ENCODE measurements around the gene B4GALNT3.

Gene B4GALNT3

DNA sequence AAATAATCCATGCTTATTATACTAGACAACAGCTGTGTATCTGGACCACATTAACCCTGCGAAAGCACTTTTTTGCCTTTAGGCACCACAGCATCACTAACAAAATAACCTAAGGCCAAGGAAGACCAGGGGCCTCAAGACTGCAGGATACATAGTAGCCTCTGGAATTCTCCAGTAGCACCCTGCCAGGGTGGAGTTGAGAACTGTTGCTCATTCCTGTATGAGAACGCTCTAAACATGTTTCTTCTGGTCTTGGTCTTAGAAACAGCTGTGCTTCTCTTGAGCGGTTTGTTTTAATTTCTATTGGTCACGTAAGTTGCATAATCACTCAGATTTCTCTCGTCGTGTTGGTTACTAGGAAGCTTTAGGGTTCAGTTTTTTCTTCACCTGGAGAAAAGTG, 7.9 kb downstream of the B4GALNT3 start:
- no peak for DNase-seq (ENCODE audit: low read depth)

DNA sequence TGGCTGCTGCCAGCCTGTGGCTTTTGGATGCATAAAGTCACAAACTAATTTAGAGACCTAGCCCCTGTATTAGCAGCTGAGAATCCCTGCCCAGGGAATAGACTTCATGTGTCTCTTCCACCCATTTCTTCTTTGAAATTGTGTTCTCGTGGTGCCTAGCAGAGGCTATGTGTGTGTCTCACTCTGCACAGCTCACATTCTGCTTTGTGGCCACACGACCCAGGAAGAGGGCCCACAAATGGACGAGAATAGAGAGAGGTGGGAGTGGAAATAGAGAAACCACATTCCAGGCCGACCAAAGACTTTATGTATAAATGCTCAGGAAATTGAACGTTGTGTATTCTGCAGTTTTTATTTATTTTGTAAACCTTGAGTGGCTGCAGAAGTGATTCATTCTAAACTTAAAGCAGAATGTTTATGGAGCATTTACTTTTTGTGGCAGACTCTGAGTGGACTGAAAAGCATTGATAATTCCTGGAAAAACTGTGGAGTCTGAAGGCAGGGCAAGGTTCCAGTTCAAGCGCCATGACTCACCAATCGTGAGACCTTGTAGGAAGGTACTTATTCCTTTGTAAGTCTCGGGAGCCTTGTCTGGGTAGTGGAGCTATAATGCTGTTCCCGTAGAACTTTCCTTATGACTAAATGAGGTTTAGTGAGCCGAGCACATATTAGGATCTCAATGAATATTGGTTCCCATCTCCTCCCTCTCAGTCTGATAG, 9.1 kb downstream of the B4GALNT3 start:
- DNase-seq (ENCODE audit: low read depth): no peak

DNA sequence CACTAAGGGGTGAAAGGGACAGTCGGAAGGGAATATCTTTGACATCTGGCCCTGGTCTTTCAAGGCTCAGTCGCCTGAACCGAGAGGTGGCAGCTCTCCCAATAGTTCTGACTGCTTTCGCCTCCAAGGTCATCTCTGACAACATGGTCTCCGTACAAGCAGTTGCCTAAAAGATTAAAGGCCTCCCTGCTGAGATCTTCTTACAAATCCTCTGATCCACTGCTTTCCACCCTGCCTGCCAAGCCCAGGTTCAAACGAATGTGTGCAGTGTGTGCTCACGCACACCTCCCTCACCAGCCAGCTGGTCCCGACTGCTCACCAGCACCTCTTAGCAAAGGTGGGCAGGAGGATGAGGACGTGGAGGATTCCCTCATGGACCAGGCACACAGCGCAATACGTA, 10.4 kb downstream of the B4GALNT3 start:
- no peak for DNase-seq (ENCODE audit: low read depth)

DNA sequence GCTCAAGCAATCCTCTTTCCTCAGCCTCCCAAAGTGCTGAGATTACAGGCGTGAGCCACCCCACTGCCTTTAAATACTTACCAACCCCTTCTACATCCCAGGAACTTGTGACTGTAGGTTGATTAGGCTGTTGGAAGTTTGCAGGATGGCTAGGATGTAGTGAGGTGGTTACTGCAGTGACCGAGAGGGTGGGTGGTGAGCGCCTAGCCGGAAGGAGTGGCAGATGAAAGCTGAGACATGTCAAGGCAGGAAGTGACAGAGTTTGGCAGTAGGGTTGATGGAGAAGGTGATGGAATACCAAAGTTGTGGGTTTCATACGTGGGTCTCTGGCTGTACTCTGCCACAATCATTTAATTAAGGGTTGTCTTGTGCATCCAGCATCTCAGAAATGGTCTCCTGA, 13.5 kb downstream of the B4GALNT3 start:
- DNase-seq (ENCODE audit: low read depth): no peak

DNA sequence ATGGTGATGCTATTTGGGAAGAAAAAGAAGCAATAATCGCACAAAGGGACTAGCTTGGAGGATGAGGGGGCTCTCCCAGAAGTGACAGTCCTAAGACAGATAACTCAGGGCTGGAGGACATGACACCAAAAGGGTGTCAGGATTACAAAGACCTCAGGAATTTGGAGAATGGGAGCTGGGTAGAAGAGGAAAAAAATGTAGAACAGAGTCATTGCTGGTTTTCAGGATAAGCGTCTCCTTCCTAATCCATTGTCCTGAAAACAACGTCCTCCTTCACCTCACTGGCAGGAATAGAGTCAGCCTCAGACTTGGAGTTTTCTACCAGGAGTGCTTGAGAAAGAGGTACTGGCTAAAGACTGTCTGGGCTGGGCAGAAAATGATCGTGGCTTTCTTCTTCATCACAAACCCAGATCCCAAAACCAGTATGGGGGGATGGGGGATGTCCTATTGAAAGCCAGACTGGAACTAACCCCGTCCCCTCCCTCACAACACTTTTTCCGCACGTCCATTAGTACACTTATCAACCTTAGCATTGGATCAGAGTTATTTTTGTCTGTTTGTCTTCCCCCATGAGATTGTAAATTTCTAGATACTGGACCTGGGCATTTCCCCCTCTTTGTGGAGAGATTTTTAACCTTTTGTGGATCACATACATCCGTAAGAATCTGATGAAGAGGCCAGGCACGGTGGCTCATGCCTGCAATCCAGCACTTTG, 14.3 kb downstream of the B4GALNT3 start:
- no peak for DNase-seq (ENCODE audit: low read depth)

DNA sequence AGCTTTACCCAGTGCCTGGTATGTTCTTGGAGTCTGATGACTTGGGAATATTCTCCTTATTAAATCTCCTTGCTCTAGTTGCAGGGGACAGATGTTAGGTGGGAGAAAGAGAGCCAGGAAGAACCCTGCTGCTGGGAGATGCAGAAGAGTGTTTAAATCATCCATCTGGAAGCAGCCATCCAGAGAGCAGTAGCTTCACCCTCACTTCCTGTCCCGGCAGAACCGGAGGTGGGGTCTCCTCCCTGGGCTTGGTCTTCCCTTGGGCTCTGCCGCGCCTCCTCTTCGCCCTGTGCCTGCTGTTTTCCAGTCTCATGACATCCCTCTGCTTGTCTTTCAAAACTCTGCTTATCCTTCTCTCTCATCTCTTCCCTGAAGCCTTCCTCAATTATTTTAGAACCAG, 15.5 kb downstream of the B4GALNT3 start:
- no peak for DNase-seq (ENCODE audit: low read depth)

DNA sequence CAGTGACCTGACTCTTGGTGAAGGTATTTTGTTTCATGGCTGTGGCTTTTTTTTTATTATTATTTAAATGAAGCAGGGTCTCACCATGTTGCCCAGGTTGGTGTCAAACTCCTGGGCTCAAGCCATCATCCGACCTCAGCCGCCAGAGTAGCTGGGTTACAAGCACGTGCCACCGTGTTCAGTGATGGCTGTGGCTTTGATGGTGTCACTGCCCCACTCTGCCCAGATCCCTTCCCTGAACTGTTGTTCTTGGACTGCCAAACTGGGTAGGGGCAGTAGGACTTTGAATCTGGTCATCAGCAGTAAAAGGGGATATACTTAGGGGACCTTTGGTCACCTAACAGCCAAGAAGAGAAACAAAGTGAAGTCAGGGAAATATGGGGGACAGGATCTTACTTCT, 19.4 kb downstream of the B4GALNT3 start:
- DNase-seq (ENCODE audit: low read depth): no peak

DNA sequence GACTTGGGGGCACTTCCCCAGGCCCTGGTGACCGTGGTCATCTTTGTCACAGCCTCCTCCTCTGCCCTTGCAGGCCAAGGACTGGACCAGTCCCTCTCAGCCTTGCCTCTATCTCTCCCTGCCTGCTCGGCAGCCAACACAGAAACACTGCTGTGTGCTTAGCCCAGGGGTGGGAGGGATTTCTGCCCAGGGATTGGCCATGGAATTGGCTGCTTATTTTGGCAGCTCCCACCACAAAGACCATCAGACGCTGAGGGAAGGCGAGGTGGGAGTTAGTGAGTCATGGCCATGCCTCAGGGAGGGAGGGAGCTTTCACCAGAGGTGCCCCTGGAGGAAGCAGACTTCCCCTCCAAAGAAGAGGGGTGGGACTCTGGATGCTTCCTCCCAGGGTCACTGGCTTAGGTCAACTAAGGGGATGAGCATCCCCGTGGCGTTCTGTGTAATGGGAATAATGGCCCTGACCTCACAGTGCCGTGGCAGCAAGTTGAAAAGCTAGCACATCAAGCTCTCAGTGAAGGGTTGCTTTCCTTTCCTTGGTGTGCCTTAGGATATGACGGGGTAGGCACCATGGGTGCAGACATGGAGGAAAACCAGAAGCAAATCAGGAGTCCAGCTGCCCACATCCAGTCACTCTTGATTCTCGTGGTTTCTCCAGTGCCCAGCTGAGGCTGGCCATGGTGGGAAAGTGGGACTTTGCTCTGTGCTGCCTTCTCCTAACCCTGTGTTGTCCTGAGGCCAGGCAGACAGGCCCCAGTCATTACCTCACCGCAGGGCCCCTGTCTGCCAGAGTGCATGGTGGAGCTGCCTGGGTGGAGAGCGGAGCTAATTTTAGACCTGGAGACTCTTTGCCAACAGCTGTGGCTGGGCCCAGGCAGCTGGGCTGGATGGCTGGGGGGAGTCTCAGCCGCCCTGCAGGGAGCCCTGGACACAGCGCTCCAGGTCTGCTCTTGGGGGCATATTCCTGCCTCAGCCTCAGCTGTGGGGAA, 21.4 kb downstream of the B4GALNT3 start:
- DNase-seq (ENCODE audit: low read depth): no peak

DNA sequence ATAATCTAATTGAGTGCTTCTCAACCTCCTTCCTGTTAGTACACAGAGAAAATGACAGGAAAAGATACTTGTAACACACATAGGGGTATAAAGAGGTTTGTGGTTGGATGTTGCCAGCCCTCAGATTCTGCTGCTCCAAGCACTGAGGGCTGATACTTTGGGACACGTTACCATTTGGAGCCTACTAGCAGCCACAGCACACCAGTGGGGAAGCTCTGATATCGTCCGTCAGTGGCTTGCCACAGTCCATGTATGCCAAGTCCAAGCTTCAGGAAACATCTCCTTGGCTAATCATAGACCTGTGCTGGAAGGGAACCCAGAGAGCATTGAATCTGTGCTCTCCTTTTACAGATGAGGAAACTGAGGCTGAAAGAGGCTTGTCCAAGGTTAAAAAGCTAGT, 22.3 kb downstream of the B4GALNT3 start:
- no peak for DNase-seq (ENCODE audit: low read depth)

DNA sequence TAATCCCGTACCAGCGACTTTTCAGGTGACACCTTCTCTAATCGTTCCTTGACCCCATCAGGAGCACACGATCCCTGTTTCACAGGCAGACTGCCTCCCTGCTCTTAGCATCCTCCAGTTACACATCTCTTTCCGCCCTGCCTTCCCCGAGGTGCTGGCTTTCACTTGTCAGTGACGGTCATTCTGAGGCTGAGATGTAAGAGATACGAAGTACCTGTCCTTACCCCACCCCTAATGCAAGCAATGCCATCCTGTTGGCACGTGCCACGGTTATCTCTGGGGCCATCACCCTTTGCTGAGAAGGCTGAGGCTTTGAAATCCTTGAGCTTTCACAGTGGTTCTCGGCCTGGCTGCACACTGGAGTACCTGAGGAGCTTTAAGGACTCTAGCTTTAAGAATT, 24.4 kb downstream of the B4GALNT3 start:
- DNase-seq (ENCODE audit: low read depth): no peak

DNA sequence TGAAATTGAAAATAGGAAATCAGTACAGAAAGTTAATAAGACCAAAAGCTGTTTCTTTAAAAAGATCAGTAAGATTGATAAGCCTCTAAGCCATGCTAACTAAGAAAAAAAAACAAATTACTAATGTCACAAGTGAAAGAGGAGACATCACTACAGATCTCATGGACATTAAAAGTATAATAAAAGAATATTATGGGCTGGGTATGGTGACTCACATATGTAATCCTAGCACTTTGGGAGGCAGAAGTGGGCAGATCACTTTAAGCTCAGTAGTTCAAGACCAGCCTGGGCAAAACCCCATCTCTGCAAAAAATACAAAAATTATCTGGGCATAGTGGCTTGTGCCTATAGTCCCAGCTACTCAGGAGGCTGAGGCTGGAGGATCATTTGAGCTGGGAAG, 30.5 kb downstream of the B4GALNT3 start:
- no peak for DNase-seq (ENCODE audit: low read depth)

DNA sequence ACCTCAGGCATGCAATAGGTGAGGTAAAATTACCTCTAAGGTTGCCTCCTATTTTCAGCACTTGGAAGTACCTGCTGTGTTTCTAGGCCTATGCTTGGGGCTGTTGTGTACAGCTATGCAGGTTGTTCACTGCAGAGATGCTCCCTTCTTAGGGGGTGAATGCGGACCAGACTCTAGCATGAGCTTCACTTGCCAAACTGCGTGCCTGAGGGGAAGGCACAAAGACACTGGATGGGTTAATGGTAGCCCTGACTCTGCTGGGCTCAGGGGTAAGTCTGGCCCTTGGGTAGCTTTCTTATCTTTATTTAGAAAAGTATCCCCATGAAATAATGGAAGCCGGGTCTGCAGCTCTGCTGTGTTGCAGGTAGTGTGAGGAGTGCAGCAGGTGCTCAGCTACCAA, 35.7 kb downstream of the B4GALNT3 start:
- DNase-seq (ENCODE audit: low read depth): no peak

DNA sequence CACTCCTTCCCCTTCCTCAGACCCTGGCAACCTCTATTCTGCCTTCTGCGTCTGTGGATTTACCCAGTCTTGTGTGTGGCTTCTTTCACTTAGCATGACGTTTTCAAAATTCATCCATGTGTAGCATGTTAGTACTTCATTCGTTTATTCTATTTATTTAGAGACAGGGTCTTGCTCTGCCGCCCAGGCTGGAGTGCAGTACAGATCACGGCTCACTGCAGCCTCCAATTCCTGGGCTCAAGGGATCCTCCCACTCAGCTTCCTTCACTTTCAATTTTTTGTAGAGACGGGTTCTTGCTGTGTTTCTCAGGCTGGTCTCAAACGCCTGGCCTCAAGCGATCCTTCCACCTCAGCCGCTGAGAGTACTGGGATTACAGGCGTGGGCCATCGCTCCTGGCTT, 37.0 kb downstream of the B4GALNT3 start:
- DNase-seq (ENCODE audit: low read depth): no peak

DNA sequence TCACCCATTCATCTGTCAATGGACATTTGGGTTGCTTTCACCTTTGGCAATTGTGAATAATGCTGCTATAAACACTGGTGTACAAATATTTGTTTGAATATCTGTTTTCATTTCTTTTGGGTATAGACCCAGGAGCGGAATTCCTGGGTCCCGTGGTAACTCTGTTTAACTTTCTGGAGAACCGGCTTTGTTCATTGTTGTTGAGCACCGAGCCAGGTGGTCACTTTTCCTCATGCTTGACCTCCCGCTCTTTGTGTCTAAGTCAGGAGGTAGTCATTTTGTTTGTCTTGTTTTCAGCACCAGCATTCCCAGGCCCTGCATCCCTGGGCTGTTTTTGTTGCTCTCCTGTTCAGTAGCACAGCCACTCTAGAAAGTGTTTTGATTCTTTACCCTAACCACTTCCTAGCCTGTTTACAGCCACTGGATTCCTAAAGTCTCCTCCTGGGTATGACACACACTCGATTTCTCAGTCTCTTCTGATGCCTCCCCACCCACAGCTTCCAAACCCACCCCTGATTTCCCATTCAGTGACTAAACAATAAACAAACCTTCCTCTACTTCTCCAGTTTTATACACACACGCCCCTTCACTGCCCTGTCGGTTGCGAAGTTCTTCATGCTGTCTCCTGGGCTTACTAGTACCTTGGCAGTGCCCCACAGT, 37.9 kb downstream of the B4GALNT3 start:
- no peak for DNase-seq (ENCODE audit: low read depth)

DNA sequence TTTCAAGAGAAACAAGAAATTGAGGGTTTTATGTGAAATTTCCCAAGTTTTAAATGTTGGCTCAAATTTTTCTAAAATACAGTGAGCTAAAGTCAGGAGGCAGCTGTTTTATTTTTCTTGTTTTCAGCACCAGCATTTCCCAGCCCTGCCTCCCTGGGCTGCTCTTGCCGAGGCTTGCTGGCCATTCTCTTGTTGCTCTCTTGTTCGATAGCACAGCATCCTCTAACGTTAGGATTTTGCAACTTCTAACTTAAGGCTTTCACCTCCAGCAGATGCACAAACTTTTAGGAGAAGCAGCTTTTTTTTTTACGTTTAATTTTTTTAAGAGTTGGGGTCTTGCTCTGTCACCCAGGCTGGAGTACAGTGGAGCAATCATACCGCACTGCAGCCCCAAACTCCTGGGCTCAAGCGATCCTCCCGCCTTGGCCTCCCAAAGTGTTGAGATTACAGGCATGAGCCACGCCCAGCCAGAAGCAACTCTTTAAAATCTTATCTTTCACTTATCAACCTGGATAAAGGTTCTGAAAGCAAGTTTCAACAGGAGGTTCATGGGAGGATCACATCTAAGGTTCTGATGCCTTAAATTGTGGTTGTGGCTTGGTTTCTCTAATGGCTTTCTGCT, 40.2 kb downstream of the B4GALNT3 start:
- DNase-seq (ENCODE audit: low read depth): no peak

DNA sequence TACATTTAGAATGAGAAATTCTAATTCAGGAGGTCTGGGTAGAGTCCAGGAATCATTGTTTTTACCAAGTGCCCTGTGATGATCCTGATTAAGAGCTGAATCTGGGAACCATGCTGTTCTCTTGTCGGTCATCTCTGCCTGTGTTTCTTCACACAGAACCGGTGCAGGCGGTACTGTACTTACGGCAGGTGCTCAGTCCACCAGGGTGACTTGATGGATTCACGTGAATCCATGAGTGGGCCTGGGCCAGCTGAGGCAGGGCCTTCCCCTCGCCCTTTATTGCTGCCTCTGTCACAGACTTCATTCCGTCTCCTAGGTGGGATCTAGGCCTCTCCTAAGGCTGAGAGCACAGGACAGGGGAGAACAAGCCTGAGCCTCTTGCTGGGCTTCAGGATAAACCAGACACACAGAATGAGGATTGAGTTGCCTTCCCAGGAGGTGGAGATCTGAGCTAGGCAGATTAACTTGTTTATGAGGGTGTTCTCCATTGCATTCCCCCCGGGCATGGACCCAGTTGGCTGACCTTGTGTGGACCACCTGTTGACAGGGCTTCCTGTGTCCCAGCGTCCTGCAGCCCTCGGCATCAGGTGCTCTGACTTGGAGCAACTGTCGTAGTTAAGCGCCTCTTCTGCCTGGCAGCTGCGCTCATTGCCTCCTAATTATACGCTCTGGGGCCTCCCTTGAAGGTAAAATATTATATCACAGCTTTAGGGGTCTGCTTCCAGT, 42.1 kb downstream of the B4GALNT3 start:
- DNase-seq (ENCODE audit: low read depth): no peak

DNA sequence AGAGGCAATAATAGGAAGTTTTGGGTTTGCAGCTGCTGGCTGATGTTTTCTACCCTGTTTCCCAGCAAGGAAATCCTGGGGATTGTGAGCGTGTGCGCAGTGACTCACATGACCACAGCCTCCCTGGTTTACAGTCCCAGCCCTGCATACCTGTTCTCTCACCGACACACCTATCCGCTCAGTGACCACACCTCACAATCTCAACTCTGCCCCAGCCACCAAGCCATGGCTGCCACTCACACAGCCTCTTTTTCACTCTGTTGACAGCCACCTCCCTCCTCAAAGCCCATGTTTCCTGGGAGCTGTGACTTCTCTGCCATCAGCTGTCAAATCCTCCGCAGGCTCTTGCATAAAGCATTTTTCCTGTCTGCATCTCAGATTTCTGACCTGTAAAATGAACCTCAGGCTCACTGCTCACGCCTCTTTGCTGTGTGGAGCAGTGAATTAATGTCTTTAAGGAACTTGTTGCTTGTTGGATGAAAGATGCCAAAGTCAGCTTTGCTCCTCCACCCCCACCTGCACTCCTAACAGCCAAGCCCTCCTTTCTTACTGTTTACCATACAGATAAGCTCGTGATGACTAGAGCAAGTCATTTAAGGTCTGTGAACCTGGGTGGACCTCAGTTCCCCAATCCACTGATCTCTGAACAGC, 43.5 kb downstream of the B4GALNT3 start:
- DNase-seq (ENCODE audit: low read depth): no peak

DNA sequence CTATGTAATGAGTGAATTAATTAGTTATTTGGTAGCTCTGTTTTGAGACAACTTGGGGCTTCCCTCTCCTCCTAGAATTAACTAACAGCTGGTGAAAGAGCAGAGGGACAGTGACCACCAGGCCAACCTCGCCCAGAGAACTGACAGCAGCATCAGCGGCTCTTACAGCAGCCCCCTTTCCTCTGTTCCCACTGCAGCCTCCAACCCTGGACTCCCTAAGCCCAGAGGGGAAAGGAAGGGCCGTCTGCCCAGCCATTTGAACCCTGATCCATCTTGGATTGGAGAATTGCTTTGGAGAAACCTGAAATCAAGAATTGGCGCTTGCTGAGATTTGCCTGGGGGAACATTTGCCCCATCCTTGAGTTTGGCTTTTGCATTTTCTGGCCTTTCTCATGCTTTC, 45.5 kb downstream of the B4GALNT3 start:
- no peak for DNase-seq (ENCODE audit: low read depth)

DNA sequence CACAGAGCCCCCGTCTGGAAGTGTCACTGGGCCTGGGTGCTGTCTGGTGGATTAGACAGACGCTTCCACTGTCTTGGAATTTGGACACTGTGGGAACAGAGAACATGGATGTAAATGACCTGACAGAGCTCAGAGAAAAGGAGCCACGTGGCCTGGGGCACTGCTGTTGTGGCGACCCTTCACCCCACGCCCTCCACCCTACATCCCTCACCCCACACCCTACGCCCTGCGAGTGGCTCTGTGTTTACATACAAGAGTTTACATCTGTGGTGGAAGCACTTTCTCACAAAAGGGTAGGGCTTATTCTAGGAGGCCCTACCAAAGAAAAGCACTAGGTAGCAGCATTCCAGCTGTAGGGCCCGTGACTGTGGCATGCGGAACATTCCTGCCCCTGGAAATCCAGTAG, 47.7 kb downstream of the B4GALNT3 start:
- DNase-seq (ENCODE audit: low read depth): no peak

DNA sequence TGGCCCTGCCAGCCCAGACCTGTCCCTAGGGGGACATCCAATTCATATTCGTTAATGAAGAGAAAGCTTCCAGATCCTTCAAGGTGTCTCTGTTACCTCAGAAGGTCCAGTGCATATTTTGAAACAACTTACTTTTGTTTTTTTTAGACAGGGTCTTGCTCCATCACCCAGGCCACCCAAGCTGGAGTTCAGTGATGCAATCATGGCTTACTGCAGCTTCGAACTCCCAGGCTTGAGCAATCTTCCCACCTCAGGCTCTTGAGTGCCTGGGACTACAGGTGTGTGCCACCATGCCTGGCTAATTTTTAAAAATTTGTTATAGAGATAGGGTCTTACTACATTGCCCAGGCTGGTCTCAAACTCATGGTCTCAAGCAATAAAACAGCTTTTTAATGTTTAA, 48.4 kb downstream of the B4GALNT3 start:
- no peak for DNase-seq (ENCODE audit: low read depth)

DNA sequence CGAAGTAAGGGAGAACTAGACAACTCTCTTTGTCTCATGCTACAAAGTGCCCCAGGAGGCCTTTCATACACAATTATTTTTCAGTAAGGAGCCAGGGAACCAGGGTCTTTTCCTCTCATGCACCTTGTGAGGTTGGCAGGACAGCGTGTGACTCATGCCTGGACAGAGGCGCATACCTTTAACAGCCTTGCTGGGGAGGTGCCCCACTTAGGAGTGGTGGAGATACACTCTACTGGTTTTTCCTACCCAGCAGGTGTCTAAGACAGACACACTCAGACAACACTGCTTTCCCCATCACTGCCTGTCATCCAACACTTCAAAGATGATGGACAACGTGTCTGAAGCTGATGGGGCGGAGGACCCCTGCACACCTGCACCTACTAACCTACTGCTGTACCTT, 49.1 kb downstream of the B4GALNT3 start:
- DNase-seq (ENCODE audit: low read depth): no peak
